CD4-positive, alpha-beta T cell treated with Interleukin-1 beta for 1 hour (primary cell): Measurements from ENCODE around the gene SLCO4A1.
"Not testable (repeated sequence)": the region's sequence is repeated elsewhere in the genome, so short reads cannot be mapped to it uniquely, and the experiment has no call there.

Experiments
- DNase-seq, 2 donors: peaks; one replicate each; pipeline ENCODE4 v3.0.0-alpha.2; 2020 to 2022

Gene SLCO4A1

GRCh38 chr20:62666736-62667529, 24.6 kb downstream of the SLCO4A1 start:
- DNase-seq = no peak

- no peak for DNase-seq
Observed at GRCh38 chr20:62667530-62668440, 25.5 kb downstream of the SLCO4A1 start.

- peak; percentile 37 to 57 for DNase-seq
Observed at GRCh38 chr20:62668441-62669027, 26.2 kb downstream of the SLCO4A1 start.

- DNase-seq = no peak
Observed at GRCh38 chr20:62669249-62669648, 26.9 kb downstream of the SLCO4A1 start.

- DNase-seq = no peak
Observed at GRCh38 chr20:62670156-62670555, 27.9 kb downstream of the SLCO4A1 start.

DNA sequence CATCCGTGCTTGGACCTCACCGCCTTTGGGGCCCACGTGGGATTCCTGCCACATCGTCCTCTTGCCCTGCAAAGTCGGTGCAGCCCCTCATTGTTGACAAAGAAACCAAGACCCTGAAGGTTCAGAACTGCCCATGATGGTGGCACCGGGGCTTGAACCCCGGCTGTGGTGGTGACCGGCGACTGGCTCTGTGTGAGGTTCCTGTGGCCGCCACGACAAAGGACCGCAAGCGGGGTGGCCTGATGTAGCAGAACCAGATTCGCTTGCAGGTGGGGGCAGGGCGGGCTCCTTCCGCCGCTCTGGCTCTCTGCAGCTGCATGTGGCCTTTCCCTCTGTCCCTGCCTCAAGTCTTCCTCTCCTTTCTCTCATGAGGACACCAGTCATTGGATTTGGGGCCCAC, 28.7 kb downstream of the SLCO4A1 start:
- DNase-seq = no peak

GRCh38 chr20:62671765-62672164, 29.5 kb downstream of the SLCO4A1 start:
- no peak for DNase-seq

DNA sequence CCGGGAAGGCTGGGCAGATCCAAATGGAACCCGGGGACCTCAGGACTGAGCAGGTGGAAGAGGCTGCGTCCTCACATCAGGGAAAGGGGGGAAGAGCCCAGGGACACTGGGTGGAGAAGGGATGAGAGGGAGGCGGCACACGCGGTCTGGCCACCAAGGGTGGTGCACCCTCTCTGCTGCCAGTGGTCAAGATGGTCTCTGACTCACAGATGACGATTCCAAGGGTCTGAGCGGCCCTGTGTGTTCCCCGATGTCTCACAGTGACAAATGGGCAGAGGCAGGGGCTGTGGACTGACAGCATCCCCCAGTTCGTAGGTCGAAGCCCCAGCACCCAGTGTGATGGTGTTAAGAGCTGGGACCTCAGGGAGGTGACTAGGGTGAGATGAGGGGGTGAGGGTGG, 32.1 kb downstream of the SLCO4A1 start:
- DNase-seq = no peak

- DNase-seq = peak in 1 of 2 donors; percentile 69
Observed at GRCh38 chr20:62675156-62675876, 33.0 kb downstream of the SLCO4A1 start.

DNA sequence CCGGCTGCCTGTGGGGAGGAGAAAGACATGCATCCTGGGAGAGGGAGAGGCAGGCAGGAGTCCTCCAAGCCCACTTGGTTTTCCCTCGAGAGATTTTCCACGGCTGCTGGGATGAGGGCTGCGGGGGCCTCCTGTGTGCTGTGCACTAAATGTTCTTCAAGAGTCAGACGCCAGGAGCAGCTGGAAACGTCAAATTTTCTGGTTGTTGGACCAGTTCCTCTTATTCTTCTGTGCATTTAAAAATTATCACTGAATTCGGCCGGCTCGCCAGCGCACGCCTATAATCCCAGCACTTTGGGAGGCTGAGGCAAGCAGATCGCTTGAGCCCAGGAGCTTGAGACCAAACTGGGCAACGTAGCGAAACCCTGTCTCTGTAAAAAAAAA, 33.6 kb downstream of the SLCO4A1 start:
- DNase-seq = no peak

DNA sequence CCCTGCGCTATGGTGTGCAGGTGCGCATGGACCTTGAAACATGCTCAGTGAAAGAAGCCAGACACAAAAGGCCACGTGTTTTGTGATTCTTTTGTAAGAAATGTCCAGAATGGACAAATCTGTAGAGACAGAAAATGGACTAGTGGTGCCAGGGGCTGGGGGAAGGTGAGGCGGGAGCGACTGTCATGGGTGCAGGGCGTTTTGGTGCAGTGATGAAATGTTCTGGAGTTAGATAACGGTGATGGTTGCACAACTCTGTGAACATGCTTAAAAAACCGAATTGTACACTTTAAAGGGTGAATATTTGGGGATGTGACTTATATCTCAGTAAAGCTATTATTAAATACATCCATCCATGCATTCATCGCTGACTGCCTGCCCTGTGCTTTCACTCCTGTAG, 34.7 kb downstream of the SLCO4A1 start:
- no peak for DNase-seq

GRCh38 chr20:62677678-62678077, 35.4 kb downstream of the SLCO4A1 start:
- no peak for DNase-seq

DNA sequence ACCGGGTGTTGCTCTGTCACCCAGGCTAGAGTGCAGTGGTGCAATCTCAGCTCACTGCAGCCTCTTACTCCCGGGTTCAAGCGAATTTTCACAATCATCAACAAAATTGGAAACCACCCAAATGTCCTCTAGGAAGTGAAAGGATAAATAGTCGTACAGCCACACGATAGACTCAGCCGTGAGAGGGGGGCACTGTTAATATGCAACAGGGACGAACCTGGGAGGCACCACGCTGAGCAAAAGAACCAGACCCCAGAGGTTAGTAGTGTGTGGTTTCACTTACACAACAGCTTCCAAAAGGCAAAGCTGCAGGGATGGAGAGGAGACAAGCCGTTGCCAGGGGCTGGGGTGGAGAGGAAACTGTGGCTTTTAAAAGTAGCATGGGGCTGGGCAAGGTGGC, 36.2 kb downstream of the SLCO4A1 start:
- DNase-seq = no peak

DNA sequence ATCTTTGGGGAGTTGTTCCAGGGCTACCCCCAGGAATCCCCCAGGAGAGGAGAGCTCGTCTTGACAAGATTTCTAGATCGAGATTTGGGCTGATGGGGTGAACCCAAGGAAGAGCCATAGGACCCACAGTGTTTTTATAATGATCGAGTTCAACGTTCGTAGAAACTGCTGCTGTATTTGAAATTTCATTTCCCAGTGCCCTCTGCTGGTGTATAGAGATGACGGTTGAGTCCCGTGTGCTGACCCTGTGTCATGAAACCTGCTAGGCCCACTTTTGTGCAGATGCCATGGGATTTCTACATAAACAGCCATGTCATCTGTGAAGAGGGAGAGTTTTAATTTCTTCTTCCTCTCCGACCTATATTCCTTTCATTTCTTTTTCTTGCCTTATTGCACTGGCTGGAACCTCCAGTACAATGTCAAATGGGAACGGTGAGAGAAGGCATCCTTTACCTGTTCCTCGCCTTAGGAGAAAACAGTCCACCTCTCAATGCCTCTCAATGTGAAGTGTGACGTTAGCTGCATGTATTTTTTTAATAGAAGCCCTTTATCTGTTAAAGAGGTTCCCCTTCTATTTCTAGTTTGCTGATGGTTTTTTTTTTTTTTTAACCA, 37.8 kb downstream of the SLCO4A1 start:
- no peak for DNase-seq

GRCh38 chr20:62682912-62683517, 40.7 kb downstream of the SLCO4A1 start:
- no peak for DNase-seq

GRCh38 chr20:62683660-62684322, 41.5 kb downstream of the SLCO4A1 start:
- not testable (repeated sequence) for DNase-seq

GRCh38 chr20:62684981-62685380, 42.7 kb downstream of the SLCO4A1 start:
- no peak for DNase-seq

DNA sequence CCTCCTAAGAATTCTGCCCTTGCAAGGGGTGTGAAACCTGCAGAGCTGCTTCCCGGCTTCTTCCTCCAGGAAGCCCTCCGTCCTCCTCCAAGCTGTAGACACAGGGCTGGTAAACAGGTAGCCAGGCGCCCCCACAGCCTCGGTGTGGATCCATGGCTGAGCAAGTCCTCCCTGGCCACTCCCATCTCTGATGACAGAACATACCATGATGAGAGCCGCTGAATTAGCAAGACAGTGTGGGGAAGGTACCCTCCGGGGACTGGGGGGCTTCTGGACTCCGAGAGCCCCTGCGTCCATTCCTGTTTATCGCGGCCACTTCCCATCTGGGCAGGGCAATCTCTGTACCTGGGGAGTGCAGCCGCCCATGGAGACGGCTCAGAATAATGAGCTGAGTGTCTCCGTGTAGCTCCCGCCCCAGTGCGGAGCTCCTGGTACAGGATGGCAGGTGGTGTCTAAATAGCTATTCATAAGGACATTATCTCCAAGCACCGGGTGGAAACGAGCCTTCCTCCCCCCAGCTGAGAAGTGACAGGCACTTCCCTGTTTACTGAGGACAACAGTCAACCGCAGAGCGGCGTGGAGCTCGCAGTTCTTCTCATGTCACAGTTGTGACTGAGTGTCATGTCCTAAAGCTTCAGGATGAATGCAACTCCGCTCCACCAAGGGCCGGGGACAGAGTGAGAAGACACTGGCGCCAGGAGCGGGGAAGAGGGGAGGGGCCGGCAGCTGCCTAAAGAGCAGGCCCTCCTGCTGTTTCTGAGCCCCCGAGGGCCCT, 43.7 kb downstream of the SLCO4A1 start:
- DNase-seq = peak in 1 of 2 donors; percentile 53

GRCh38 chr20:62686869-62687830, 44.8 kb downstream of the SLCO4A1 start:
- DNase-seq = no peak
